SKM-1 treated with dmso at 0.1 percent for 144 hours (cell line): ENCODE results near the gene DUSP8.

ENCODE experiments used
- DNase-seq: peaks from one replicate; lab custom pipeline; 2025; ENCODE audit not compliant: unreplicated experiment; lab: John Stamatoyannopoulos, UW

The DUSP8 gene

DNA sequence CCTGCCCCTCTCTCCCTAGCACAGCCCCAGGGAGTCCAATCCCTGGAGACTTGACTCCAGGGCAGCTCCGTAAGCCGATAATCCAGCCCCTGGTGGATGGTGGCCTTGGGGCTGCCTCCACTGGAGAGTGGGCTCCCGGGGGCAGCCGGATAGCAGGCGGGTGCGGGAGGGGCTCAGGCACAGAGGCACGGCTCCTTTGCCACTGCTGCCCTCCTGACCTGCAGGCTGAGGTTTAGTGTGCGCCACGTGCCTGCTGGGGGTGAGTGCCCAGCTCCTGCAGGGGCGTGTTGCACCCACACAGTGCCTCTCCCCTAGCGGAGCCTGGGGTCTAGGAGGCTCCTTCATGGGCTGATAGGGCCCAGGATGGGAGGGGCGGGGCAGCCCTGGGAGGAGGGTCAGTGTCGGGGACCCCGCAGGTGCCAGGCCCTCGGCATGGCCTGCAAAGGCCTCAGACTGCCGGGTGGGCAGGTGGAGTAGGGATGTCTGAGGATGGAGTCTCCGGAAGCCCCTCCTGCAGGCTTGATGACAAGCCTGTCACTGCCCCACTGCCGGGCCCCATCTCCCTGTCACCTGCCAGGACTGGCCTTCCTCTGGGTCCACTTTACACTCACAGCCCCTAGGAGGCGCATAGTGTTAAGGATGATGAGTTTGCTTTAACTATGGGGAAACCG lies 5.6 kb downstream of the DUSP8 start:
- no peak for DNase-seq

DNA sequence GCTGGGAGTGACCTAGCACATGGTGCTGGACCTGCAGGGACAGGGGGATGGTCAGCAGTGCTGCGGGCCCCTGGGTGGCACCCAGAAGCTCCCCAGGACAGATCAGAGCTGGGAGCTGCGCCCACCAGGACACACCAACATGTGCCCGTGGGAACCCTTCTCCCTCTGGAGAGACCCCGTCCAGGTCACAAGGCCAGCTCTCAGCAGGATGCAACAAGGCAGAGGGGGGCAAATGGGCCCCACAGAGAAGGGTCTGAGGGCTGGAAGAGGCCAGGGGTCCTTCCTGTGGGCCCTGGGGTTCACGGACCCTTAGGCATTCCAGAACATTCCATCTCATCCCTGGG lies 6.2 kb downstream of the DUSP8 start:
- no peak for DNase-seq

DNA sequence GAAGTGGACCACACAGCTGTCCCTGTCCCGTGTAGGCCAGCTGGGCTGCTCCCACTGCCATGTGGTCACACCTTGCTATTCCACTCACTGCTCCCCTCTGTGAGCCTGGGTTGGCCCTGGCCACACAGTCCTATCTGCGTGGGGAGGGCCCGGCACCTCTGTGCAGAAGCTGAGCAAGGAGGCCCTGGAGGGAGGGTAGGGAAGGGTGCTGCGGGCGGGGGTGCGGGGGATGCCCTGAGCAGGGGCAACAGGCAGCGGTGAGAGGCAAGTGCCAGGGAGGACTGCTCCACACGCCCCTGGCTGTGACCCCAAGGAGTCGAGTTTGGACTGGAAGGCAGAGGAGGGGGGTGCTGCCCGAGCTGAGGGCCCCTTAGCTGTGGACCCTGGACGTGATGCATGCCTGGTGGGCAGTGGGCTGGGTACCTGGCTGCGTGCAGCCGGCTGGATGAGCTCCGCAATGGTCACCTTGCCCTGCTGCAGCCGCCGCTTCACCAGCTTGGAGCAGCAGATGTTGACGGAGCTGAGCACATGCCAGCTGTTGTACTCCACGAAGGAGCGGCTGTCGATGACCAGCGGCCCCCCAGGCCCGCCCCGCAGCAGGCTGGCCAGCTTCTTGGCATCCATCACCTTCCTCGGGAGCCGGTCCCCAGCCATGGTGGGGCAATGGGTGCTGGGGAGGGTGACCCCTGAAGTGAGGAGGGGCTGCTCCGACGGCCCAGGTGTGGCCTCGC lies 6.7 kb downstream of the DUSP8 start:
- no peak for DNase-seq

GRCh38 chr11:1564535-1565172 lies 7.4 kb downstream of the DUSP8 start:
- no peak for DNase-seq

- no peak for DNase-seq
Measured at GRCh38 chr11:1563697-1564534, 8.2 kb downstream of the DUSP8 start.

DNA sequence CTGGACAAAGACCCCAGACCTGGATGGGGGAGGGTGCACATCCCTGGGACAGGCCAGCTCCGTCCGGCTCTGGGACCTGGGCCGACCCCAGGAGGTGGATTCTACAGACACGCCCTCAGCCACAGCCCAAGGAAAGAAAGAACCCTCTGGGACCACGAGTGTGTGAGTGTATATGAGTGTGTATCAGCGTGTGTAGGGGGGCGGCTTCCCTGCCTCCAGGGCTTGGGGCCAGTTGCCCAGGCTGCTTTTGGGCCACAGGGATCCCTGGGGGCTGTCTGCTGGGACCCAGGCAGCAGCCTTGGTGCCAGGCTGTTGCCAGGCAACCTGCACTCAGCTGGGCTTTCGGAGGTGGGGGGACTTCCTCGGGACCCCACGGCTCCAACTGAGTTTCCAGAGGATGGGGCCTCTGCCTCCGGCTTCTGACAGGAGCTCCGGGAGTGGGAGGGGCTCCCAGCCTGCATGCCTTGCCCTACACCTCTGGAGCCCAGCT lies 8.9 kb downstream of the DUSP8 start:
- DNase-seq = no peak

GRCh38 chr11:1562469-1563148 lies 9.5 kb downstream of the DUSP8 start:
- DNase-seq = no peak

GRCh38 chr11:1561955-1562354 lies 10.1 kb downstream of the DUSP8 start:
- no peak for DNase-seq

DNA sequence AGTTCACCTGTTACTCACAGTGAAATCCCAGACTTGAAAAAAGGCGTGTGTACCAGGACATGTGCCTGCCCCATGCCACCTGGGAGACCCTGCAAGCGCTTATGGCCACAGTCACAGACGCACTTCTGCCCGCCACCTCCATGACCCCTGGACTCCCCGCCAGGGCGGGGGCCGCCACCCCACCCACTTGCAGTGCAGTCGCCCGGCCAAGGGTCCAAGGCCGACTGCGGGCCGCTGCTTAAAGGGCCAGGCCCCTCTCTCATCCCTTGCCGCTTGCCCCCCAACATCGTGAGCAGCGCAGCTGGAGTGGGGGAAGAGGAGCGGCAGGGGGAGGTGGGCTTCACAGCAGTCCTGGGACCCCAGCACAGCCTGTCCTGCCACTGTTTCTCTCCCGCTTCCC lies 10.8 kb downstream of the DUSP8 start:
- DNase-seq = no peak

- no peak for DNase-seq
Measured at GRCh38 chr11:1560649-1561251, 11.3 kb downstream of the DUSP8 start.

DNA sequence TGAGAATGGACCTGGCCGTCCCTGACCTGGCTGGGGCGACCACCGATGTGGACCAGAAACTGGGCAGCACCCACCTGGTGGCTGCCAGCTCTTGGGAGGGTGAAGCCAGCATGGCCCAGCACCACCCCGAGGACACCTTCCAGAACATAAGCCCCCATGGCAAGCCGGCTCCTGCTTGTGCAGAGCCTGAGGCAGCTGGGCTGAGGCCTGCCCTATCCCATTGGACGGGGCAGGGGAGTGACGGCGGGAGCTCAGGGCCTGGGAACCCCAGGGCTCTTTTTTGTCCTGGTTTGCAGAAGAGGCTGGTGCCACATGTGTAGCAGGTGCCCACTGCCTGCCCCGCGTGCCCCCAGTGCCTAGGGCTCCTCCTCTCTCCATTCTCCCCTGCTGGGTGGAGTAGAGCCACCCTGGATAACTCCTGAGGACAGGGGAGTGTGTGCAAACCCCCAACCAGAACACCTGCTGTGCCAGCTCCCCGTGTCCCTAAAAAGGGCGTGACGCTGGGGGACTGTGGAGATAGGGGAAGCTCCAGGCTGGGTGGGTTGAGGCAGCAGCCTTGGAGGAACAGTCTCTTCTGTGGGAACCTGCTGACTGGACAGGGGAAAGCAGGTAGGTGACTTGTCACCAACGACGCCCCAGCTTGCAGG lies 11.9 kb downstream of the DUSP8 start:
- no peak for DNase-seq

- no peak for DNase-seq
Measured at GRCh38 chr11:1559111-1559951, 12.7 kb downstream of the DUSP8 start.

DNA sequence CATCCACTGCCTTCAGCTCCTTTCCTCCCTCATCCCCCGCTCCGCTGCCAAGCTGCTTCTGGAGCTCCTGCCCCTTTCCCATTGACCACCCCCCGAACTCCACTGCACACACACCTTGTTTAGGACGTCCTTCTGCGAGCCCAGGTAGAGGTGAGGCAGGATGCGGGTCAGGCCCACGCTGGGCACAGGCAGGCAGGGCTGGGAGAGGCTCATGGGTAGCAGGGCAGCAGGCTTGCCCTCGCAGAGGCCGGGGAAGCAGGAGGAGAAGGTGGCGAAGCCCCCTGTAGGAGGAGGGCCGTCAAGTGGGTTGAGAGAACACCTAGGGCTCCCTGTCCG lies 13.3 kb downstream of the DUSP8 start:
- no peak for DNase-seq

DNA sequence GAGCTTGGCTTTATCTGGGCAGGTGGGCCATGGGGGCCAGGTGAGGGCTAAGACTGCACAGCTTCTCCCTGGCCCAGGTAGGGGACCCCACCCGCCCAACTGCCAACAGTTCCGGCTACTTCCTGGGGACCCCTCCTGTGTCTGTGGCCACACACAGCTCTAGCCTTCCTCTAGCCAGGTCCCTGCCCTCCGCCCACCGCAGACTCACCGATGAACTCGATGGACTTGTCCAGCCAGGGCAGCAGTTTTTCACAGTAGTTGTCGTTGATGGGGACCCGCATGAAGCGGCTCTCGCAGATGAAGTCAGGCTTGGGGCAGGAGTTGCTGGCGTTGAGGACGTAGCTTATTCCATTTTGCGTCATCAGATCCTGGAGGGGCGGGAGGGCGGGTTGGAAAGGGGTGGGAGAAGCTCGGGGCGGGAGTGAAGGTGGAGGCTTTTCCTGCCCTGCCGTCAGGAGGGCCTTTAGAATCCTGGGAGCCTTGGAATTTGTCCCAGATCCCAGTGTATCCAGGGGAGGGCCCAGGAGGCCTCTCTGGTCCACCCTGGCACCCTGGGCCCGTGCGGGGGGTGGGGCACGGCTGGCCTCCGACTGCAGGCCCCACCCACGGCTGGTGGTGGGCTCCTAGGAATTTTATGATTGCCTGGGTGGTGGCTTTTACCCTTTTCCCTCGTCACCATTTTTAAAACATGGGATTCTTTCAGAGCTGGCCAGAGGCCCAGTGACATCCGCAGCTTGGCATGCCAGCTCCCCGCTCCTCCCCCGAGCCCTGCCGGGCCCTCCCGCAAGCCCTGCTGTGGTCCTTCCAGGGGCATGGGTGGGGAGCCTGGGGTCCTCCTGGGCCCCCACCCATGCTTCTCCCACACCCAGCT lies 13.9 kb downstream of the DUSP8 start:
- DNase-seq = no peak

GRCh38 chr11:1557051-1557884 lies 14.8 kb downstream of the DUSP8 start:
- DNase-seq = no peak

- DNase-seq = no peak
Measured at GRCh38 chr11:1556278-1556902, 15.7 kb downstream of the DUSP8 start.

- DNase-seq = no peak
Measured at GRCh38 chr11:1555713-1556153, 16.3 kb downstream of the DUSP8 start.
